GM12878 (cell line): ENCODE measurements around the gene H2AZ1. TPM values are rescaled to one million over a fixed set of nuclear protein-coding genes. Genes with fewer than 3 reads are reported as not detected.

Experiments used
- ATAC-seq: fragments of 200-7000 bp; cut with Tn5 transposase; 3 replicates; pipeline ENCODE4 v1.9.1; 2020; ENCODE audit warnings: mild to moderate bottlenecking, moderate library complexity
- BruUV-seq: library from RNA; stranded (reverse); fragments of 400-500 nt; replicated peaks from 2 replicates; lab custom pipeline; 2021; lab: Mats Ljungman, UMichigan
- CTCF ChIA-PET: fragments of 300-600 bp; sonication (Branson Sonifier 250); formaldehyde crosslinking; extraction: SDS; loops from one replicate; lab custom pipeline; 2021; ENCODE audit warnings: inconsistent platforms; lab: Yijun Ruan, JAX
- POLR2A ChIA-PET: fragments of 350-600 bp; formaldehyde crosslinking; extraction: SDS; loops from one replicate; lab custom pipeline; 2021; ENCODE audit warnings: inconsistent platforms; lab: Charles Lee
- RAD21 ChIA-PET: fragments of 300-600 bp; sonication (Branson Sonifier 250); formaldehyde crosslinking; loops from one replicate; lab custom pipeline; 2023; ENCODE audit warnings: antibody characterized with exemption; ENCODE audit not compliant: unreplicated experiment; lab: Charles Lee
- SMC1A ChIA-PET: fragments of 300-600 bp; sonication (Branson Sonifier 250); formaldehyde crosslinking; loops from one replicate; lab custom pipeline; 2023; ENCODE audit not compliant: unreplicated experiment, uncharacterized antibody; lab: Charles Lee
- DNase-seq: peaks from one replicate; pipeline ENCODE4 v3.0.0-alpha.2; 2011; ENCODE audit warnings: low read depth, low spot score
- FAIRE-seq: peaks from 3 replicates; lab custom pipeline; 2011; peaks lifted over from hg19 to GRCh38; lab: Jason Lieb, UNC
- H2AFZ ChIP-seq: 2 replicates; pipeline ENCODE4 v1.6.0; 2011; ENCODE audit warnings: low read depth, low read length, control low read depth; ENCODE audit not compliant: control insufficient read depth
- H3K27ac ChIP-seq: 2 replicates; pipeline ENCODE4 v1.5.1; 2011; ENCODE audit warnings: control low read depth; ENCODE audit not compliant: control insufficient read depth, insufficient read depth
- H3K27me3 ChIP-seq, 2 experiments: replicated peaks in 1 of 2; 2 replicates each; pipeline versions ENCODE4 v1.6.0 to v1.6.1; 2011; ENCODE audit warnings: low read length in 1 of 2; ENCODE audit not compliant: control insufficient read depth in 2 of 2, insufficient read depth in 2 of 2
- H3K36me3 ChIP-seq, 2 experiments: 2 replicates each; pipeline ENCODE4 v1.5.1; 2011; ENCODE audit warnings: low read length in 1 of 2; ENCODE audit not compliant: control insufficient read depth in 2 of 2, insufficient read depth in 2 of 2
- H3K4me1 ChIP-seq: 2 replicates; pipeline ENCODE4 v1.6.1; 2011; ENCODE audit warnings: mild to moderate bottlenecking, low read length, moderate library complexity, mixed read lengths; ENCODE audit not compliant: control insufficient read depth, insufficient read depth
- H3K4me2 ChIP-seq: 2 replicates; pipeline ENCODE4 v1.6.0; 2011; ENCODE audit warnings: control low read depth; ENCODE audit not compliant: control insufficient read depth, insufficient read depth
- H3K4me3 ChIP-seq: fragments of 200-600 bp; sonication (generic); 2 replicates; pipeline ENCODE4 v1.5.1; 2016
- H3K79me2 ChIP-seq: 2 replicates; pipeline ENCODE4 v1.6.0; 2011; ENCODE audit warnings: low read length; ENCODE audit not compliant: control insufficient read depth, insufficient read depth
- H3K9ac ChIP-seq: 2 replicates; pipeline ENCODE4 v1.8.0; 2011; ENCODE audit warnings: low read length, control low read depth, mixed read lengths; ENCODE audit not compliant: control insufficient read depth, insufficient read depth
- H3K9me3 ChIP-seq: replicated peaks from 3 replicates; pipeline ENCODE4 v1.5.1; 2011; ENCODE audit warnings: mild to moderate bottlenecking, low read length; ENCODE audit not compliant: control insufficient read depth, insufficient read depth
- H4K20me1 ChIP-seq: 2 replicates; pipeline ENCODE4 v1.6.0; 2011; ENCODE audit not compliant: control insufficient read depth, insufficient read depth
- BHLHE40 ChIP-seq, 2 experiments: fragments of 450-650 bp in 1 of 2; IDR thresholded peaks; 2 replicates each; pipeline ENCODE4 v1.6.1; 2011 to 2017; ENCODE audit warnings: low read depth in 2 of 2, borderline replicate concordance in 1 of 2, improper control_type of control experiment in 1 of 2, low read length in 1 of 2, mild to moderate bottlenecking in 1 of 2
- HDAC6 ChIP-seq: fragments of 200-600 bp; sonication (generic); IDR thresholded peaks from one replicate; pipeline ENCODE4 v1.8.0; 2017; ENCODE audit warnings: antibody characterized with exemption; ENCODE audit not compliant: unreplicated experiment
- HDGF ChIP-seq: fragments of 450-650 bp; IDR thresholded peaks from 2 replicates; pipeline ENCODE4 v1.6.1; 2016; ENCODE audit warnings: antibody characterized with exemption
- LARP7 ChIP-seq: fragments of 450-650 bp; IDR thresholded peaks from 2 replicates; pipeline ENCODE4 v1.6.1; 2017; ENCODE audit warnings: mild to moderate bottlenecking
- NFIC ChIP-seq: IDR thresholded peaks from 2 replicates; pipeline ENCODE4 v1.6.1; 2012; ENCODE audit warnings: low read depth, mild to moderate bottlenecking, inconsistent platforms, low read length, moderate library complexity
- POLR2AphosphoS2 ChIP-seq: IDR thresholded peaks from 2 replicates; pipeline ENCODE4 v1.6.1; 2011; ENCODE audit warnings: low read depth, mild to moderate bottlenecking, low read length, improper control_type of control experiment, moderate library complexity
- SREBF2 ChIP-seq: IDR thresholded peaks from 2 replicates; pipeline ENCODE4 v1.6.1; 2012; ENCODE audit warnings: mild to moderate bottlenecking, low read length
- ZBTB33 ChIP-seq: fragments of 450-650 bp; IDR thresholded peaks from 2 replicates; pipeline ENCODE4 v1.6.1; 2017; ENCODE audit warnings: mild to moderate bottlenecking
- ZNF592 ChIP-seq: fragments of 450-650 bp; IDR thresholded peaks from 2 replicates; pipeline ENCODE4 v1.6.1; 2017; ENCODE audit warnings: mild to moderate bottlenecking, moderate library complexity
- ZZZ3 ChIP-seq: IDR thresholded peaks from 2 replicates; pipeline ENCODE4 v1.6.1; 2011; ENCODE audit warnings: low read depth; ENCODE audit not compliant: control insufficient read depth, insufficient read length
- WGBS: methylation state at CpG from one replicate; pipeline ENCODE4 v1.1.6; 2016; ENCODE audit warnings: low lambda C conversion rate; ENCODE audit not compliant: insufficient replicate concordance, insufficient coverage; ENCODE audit errors: missing lambda C conversion rate; 5-methylcytosine and 5-hydroxymethylcytosine counted together
- in situ Hi-C: fragments of 300-500 bp; cut with MboI; formaldehyde crosslinking; loops from 9 replicates; pipeline ENCODE4 v1.14.3; 2018; ENCODE audit warnings: mixed read lengths
- intact Hi-C: fragments of 100-400 bp; cut with micrococcal nuclease; formaldehyde crosslinking; loops from one replicate; pipeline ENCODE4 v1.14.2; 2022; ENCODE audit not compliant: unreplicated experiment
- polyA plus RNA-seq, 11 experiments: library from polyadenylated mRNA; depleted of rRNA in 4 of 11; unstranded in 6 of 11; stranded (reverse) in 5 of 11; fragments of >200 nt; fragmentation: Nextera tagmentation in 4 of 11; fragmentation: Illumina TruSeq in 1 of 11; extraction: Ambion mirVana in 4 of 11; extraction: Trizol in 1 of 11; gene quantifications; 1 replicate in 1 of 11; 2 replicates in 10 of 11; pipeline versions ENCODE4 v1.2.1 to v1.2.3, GENCODE V29; 2011 to 2016; ENCODE audit warnings: inconsistent platforms in 2 of 11, missing spikeins in 2 of 11, low read depth in 1 of 11
- total RNA-seq, 4 experiments: library from RNA; depleted of rRNA in 3 of 4; stranded (reverse); fragments of >200 nt in 3 of 4; fragmentation: Illumina TruSeq in 1 of 4; extraction: Trizol in 1 of 4; gene quantifications; 2 replicates each; pipeline versions ENCODE4 v1.2.1 to v1.2.3, GENCODE V29; 2013 to 2021
- TF ChIP-seq, protein P1 (sequence below): fragments of 450-650 bp; IDR thresholded peaks from 2 replicates; pipeline ENCODE4 v1.6.1; 2014; ENCODE audit warnings: mild to moderate bottlenecking
- TF ChIP-seq, protein P2 (sequence below): fragments of 150-350 bp; IDR thresholded peaks from 2 replicates; pipeline ENCODE4 v1.6.1; 2016; ENCODE audit warnings: low read depth, low read length

Gene H2AZ1
- total and polyA plus RNA-seq, 10 of the 15 experiments (the other 5 are each of a cell fraction or from before 2014, with no cell fraction given), result 652 to 4,800 (median 898) TPM

DNA sequence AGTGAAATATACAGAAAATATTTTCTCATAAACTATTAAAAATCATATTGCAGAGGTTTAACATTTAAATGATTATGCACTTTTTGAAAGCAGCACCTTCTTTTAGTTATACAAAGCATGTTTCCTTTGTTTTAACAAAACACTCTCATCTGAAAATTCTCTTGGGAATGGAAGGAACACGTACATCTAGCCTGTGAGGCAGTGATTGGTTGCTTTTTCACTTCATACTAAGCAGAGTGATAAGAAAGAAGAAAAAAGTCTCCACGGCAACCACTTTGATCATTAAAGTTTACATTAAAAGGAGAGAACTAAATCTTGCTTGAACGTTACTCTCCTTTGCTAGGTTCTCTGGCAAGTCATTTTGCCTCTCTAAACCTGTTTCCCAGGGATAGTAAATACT, 41.7 kb upstream of the H2AZ1 start:
- no TSS peak for BruUV-seq
- FAIRE-seq, result no peak
- ChIA-PET SMC1A (no interaction called here), CTCF (interaction anchor here (1.3 kb wide), 1 partner anchor 1739 kb away, joined by 3 read pairs; no protein-coding TSS in a partner anchor), POLR2A (no interaction called here), RAD21 (no interaction called here)
- H3K9me3 ChIP-seq, result no peaks in the 10 kb centered on the region
- 0% methylated on average over 3 of the region's 3 CpGs for WGBS
- in situ Hi-C loops, result no loop called here
- no peak overlapping the region for H3K4me3 ChIP-seq
- no peak overlapping the region for H3K9ac ChIP-seq
- H3K27ac ChIP-seq, result no peak overlapping the region
- H3K36me3 ChIP-seq, result no peaks in the 10 kb centered on the region
- H3K79me2 ChIP-seq, result no peaks in the 10 kb centered on the region
- H3K4me1 ChIP-seq, result no peaks in the 10 kb centered on the region
- H2AFZ ChIP-seq, result no peak overlapping the region; the same call in 1 of the 2 replicates
- no peaks in the 10 kb centered on the region for H3K27me3 ChIP-seq
- H3K4me2 ChIP-seq, result no peak overlapping the region
- no peaks in the 10 kb centered on the region for H4K20me1 ChIP-seq
- no peak for DNase-seq
- intact Hi-C loops, result no loop called here
- ATAC-seq, result no peak
- no peak for TF ChIP-seq ZBTB33
- no peak for TF ChIP-seq LARP7
- TF ChIP-seq POLR2AphosphoS2, result no peak
- TF ChIP-seq HDAC6, result no peak
- TF ChIP-seq ZZZ3, result no peak
- no peak for TF ChIP-seq SREBF2
- TF ChIP-seq BHLHE40 (IDR thresholded peaks at IDR 0.05; ENCODE audit: borderline replicate concordance in 1 of 2, low read depth in 2 of 2, low read length in 1 of 2), result no peak
- TF ChIP-seq HDGF, result no peak
- TF ChIP-seq, protein P1, sequence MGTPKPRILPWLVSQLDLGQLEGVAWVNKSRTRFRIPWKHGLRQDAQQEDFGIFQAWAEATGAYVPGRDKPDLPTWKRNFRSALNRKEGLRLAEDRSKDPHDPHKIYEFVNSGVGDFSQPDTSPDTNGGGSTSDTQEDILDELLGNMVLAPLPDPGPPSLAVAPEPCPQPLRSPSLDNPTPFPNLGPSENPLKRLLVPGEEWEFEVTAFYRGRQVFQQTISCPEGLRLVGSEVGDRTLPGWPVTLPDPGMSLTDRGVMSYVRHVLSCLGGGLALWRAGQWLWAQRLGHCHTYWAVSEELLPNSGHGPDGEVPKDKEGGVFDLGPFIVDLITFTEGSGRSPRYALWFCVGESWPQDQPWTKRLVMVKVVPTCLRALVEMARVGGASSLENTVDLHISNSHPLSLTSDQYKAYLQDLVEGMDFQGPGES, result no peak
- TF ChIP-seq ZNF592, result no peak
- TF ChIP-seq, protein P2, sequence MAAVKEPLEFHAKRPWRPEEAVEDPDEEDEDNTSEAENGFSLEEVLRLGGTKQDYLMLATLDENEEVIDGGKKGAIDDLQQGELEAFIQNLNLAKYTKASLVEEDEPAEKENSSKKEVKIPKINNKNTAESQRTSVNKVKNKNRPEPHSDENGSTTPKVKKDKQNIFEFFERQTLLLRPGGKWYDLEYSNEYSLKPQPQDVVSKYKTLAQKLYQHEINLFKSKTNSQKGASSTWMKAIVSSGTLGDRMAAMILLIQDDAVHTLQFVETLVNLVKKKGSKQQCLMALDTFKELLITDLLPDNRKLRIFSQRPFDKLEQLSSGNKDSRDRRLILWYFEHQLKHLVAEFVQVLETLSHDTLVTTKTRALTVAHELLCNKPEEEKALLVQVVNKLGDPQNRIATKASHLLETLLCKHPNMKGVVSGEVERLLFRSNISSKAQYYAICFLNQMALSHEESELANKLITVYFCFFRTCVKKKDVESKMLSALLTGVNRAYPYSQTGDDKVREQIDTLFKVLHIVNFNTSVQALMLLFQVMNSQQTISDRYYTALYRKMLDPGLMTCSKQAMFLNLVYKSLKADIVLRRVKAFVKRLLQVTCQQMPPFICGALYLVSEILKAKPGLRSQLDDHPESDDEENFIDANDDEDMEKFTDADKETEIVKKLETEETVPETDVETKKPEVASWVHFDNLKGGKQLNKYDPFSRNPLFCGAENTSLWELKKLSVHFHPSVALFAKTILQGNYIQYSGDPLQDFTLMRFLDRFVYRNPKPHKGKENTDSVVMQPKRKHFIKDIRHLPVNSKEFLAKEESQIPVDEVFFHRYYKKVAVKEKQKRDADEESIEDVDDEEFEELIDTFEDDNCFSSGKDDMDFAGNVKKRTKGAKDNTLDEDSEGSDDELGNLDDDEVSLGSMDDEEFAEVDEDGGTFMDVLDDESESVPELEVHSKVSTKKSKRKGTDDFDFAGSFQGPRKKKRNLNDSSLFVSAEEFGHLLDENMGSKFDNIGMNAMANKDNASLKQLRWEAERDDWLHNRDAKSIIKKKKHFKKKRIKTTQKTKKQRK, result no peak
- no peak for TF ChIP-seq NFIC
